HAP-1 (cell line): ENCODE measurements around the gene NAALADL2.
"Not testable (repeated sequence)": the region's sequence is repeated elsewhere in the genome, so short reads cannot be mapped to it uniquely, and the experiment has no call there.

Source experiments
- DNase-seq, 2 experiments: peaks; one replicate each; pipeline ENCODE4 v3.0.0-alpha.2; 2016 to 2020; ENCODE audit warnings: low spot score in 2 of 2
- H3K27me3 ChIP-seq: fragments of 250-450 bp; sonication (Bioruptor Pico); 2 replicates; pipeline ENCODE4 v1.5.1; 2020; ENCODE audit warnings: low read depth, mild to moderate bottlenecking, moderate library complexity
- H3K36me3 ChIP-seq: fragments of 250-450 bp; sonication (Bioruptor Pico); replicated peaks from 2 replicates; pipeline ENCODE4 v1.5.1; 2020; ENCODE audit warnings: mild to moderate bottlenecking
- H3K4me1 ChIP-seq: fragments of 250-450 bp; sonication (Bioruptor Pico); 2 replicates; pipeline ENCODE4 v1.5.1; 2020; ENCODE audit warnings: mild to moderate bottlenecking
- H3K4me3 ChIP-seq: fragments of 250-450 bp; sonication (Bioruptor Pico); 2 replicates; pipeline ENCODE4 v1.5.1; 2020; ENCODE audit warnings: mild to moderate bottlenecking, moderate library complexity
- H3K9me3 ChIP-seq: fragments of 250-450 bp; sonication (Bioruptor Pico); 2 replicates; pipeline ENCODE4 v1.5.1; 2020; ENCODE audit warnings: mild to moderate bottlenecking, moderate library complexity
- in situ Hi-C: fragments of 300-500 bp; cut with MboI; formaldehyde crosslinking; loops from 3 replicates; pipeline ENCODE4 v1.14.3; 2020; ENCODE audit warnings: low sequenced_read_pairs, inconsistent platforms, mixed read lengths

Gene NAALADL2

DNA sequence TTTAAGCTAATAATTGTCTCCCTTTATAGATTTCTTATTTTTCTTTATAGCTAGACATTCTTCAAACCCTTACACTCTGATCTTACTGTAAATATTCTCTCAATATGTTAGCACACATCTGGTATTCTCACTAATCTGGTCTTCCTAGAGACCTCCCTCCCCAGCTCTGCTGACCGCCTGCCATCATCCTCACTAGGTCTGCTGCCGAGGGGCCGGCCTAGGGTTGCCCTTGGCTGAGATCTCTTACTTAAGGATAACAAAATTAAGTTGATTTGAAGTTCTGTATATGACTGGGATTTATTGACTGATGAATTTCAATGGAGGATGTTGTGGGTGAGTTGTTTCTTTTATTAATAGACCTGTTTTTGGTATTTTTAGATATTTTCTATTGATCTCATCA lies 586.6 kb downstream of the NAALADL2 start:
- Histone ChIP-seq H3K4me3 (no peak overlapping the region), H3K4me1 (no peaks in the 10 kb centered on the region), H3K9me3 (no peaks in the 10 kb centered on the region), H3K27me3 (no peaks in the 10 kb centered on the region), H3K36me3 (no peaks in the 10 kb centered on the region)
- DNase-seq = no peak
- in situ Hi-C loops = no loop called here

DNA sequence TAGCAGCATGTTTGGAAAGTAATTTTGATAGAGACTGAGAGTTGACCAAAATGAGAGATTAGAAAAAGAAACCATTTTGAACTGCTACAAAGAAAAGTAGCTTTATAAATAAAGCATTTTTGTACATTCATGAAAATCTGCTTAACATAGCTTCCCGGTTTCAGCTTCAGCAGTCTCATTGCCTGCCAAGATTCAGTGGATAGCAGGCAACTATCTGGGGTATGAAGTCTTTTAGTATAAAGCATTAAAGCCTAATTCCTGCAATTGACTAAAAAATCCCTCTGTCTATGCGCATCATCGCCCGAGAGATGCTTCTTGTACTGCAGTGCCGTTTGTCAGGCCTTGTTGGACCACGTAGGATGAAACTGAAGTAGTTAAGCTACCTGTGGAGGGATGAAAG lies 588.4 kb downstream of the NAALADL2 start:
- Histone ChIP-seq H3K27me3 (no peaks in the 10 kb centered on the region), H3K9me3 (no peaks in the 10 kb centered on the region), H3K4me3 (no peak overlapping the region), H3K4me1 (no peaks in the 10 kb centered on the region), H3K36me3 (no peaks in the 10 kb centered on the region)
- in situ Hi-C loops = no loop called here
- DNase-seq = no peak

DNA sequence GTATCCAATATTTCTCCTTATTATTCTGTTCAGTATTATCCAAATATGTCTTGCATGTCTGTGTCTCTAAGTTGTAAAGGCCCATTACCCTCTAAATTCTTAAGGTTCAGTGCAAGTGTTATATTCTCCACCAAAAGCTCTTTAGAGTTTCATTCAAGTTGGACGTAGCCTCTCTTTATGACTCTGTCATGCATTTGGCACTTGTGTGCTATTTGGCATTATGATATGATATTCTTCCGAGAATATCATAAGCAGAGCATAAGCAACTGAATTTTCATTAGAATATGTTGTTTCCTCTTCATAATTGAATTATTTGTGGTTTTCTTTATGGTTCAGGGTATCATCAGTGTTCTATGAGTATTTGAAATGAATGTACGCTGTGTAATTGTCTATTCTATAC lies 594.2 kb downstream of the NAALADL2 start:
- in situ Hi-C loops = no loop called here
- Histone ChIP-seq H3K4me3 (no peak overlapping the region), H3K4me1 (no peaks in the 10 kb centered on the region), H3K27me3 (no peaks in the 10 kb centered on the region), H3K36me3 (no peaks in the 10 kb centered on the region), H3K9me3 (no peaks in the 10 kb centered on the region)
- DNase-seq = no peak

DNA sequence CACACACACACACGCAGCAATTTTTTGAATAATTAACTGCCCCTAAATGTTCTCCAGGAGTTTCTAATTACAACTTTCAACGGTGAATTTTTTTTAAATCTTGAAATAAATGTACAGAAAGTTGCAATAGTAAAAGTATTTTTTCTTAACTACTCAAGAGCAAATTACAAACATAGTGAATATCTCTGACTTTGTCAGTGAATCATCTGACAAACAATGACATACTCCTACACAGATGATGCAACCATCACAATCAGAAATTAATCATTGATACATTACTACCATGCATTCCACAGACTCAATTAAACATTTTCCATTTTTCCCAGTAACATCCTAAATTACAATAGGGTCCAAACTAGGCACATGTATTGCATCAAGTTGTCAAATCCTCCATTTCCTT lies 597.3 kb downstream of the NAALADL2 start:
- in situ Hi-C loops = no loop called here
- Histone ChIP-seq H3K27me3 (no peaks in the 10 kb centered on the region), H3K4me1 (no peaks in the 10 kb centered on the region), H3K36me3 (no peaks in the 10 kb centered on the region), H3K4me3 (no peak overlapping the region), H3K9me3 (no peaks in the 10 kb centered on the region; the same call in 1 of the 2 replicates)
- DNase-seq = no peak

DNA sequence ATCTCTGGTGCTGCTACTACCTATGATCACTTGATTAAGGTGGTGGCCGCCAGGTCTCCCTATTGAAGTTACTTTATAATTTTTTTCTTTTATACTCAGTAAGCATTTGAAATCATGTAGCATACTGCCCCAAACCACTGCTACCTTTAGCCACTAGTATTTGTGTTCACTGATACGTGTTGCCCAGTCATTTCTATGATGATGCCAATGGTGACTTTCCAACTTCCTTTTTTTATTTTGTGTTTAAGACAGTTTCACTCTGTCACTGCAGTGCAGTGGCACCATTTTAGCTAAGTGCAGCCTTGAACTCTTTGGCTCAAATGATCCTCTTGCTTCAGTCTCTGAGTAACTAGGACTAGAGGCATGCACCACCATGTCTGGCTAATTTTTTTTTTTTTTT lies 598.2 kb downstream of the NAALADL2 start:
- no peaks in the 10 kb centered on the region for H3K4me1 ChIP-seq
- no peaks in the 10 kb centered on the region; the same call in 1 of the 2 replicates for H3K9me3 ChIP-seq
- DNase-seq = no peak
- no peaks in the 10 kb centered on the region for H3K36me3 ChIP-seq
- in situ Hi-C loops = no loop called here
- no peak overlapping the region for H3K4me3 ChIP-seq
- no peaks in the 10 kb centered on the region for H3K27me3 ChIP-seq

DNA sequence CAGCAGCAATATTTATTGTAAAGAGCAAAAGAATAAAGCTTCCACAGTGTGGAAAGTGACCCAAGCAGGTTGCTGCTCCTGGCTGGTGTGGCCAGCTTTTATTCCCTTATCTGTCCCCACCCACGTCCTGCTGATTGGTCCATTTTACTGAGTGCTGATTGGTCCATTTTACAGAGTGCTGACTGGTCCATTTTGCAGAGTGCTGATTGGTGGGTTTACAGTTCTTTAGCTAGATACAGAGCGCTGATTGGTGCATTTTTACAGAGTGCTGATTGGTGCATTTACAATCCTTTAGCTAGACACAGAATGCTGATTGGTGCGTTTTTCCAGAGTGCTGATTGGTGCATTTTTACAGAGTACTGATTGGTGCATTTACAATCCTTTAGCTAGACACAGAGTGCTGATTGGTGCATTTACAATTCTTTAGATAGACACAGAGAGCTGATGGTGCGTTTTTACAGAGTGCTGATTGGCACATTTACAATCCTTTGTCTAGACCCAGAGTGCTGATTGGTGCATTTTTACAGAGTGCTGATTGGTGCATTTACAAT lies 601.8 kb downstream of the NAALADL2 start:
- in situ Hi-C loops, H3K4me3 ChIP-seq, H3K36me3 ChIP-seq, H3K9me3 ChIP-seq, H3K4me1 ChIP-seq, DNase-seq, H3K27me3 ChIP-seq: not testable (repeated sequence)

DNA sequence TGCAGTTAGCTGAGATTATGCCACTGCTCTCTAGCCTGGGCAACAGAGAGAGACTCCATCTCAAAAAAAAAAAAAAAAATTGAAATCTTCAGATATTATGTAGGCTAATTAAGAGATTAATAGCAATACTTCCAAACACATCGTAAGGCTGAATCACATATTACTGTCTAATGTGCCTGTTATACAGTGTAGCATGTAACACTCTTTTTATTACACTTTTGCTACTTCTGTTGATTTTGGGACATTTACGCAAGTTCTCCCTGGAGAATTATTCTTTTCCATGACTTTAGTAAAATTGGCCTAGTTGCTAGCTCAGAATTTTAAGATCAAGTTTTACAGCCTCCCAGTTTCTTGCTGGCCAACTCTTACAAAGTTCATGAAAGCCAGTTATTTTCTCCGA lies 605.2 kb downstream of the NAALADL2 start:
- Histone ChIP-seq H3K36me3 (no peaks in the 10 kb centered on the region), H3K4me1 (no peaks in the 10 kb centered on the region), H3K27me3 (no peaks in the 10 kb centered on the region), H3K9me3 (no peaks in the 10 kb centered on the region; the same call in 1 of the 2 replicates), H3K4me3 (no peak overlapping the region)
- in situ Hi-C loops = no loop called here
- DNase-seq = no peak

DNA sequence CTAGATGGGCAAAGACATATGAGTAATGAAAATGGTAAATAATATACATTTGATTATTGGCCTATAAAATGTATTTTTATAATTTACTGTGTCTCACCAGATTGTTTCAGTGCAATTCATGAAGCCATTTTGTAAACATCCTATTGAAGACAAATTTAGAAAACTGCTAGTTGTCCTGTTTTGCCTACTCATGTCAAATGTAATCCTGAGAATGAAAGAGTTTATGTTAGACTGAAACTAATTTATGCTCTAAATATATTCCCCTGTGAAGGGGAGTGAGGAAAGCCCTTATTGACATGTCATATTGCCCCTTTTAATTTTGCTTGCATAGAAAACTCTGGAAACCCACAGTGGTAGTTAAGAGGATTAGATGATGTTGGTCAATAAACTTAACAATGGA lies 610.0 kb downstream of the NAALADL2 start:
- Histone ChIP-seq H3K27me3 (no peaks in the 10 kb centered on the region), H3K4me1 (no peaks in the 10 kb centered on the region), H3K36me3 (no peaks in the 10 kb centered on the region), H3K4me3 (no peak overlapping the region), H3K9me3 (no peaks in the 10 kb centered on the region)
- in situ Hi-C loops = no loop called here
- DNase-seq = no peak

DNA sequence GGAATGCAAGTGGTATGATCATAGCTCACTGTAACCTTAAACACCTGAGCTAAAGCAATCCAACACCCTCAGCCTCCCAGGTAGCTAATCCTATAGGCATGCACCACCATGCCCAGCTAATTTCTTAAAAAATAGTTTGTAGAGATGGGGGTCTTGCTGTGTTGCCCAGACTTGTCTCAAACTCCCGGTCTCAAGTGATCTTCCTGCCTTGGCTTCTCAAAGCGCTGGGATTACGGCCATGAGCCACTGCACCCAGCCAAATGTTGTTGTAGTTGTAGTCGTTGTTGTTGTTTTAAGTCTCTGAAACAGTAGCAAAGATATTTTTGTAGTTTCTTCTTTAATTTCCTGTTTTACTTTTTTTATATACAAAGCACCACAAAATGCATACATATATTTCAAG lies 616.6 kb downstream of the NAALADL2 start:
- Histone ChIP-seq H3K36me3 (no peaks in the 10 kb centered on the region), H3K4me1 (peaks cover 2% of the 10 kb centered on the region; the same call in 1 of the 2 replicates), H3K27me3 (no peaks in the 10 kb centered on the region), H3K4me3 (no peak overlapping the region), H3K9me3 (no peaks in the 10 kb centered on the region)
- in situ Hi-C loops = no loop called here
- DNase-seq = no peak

DNA sequence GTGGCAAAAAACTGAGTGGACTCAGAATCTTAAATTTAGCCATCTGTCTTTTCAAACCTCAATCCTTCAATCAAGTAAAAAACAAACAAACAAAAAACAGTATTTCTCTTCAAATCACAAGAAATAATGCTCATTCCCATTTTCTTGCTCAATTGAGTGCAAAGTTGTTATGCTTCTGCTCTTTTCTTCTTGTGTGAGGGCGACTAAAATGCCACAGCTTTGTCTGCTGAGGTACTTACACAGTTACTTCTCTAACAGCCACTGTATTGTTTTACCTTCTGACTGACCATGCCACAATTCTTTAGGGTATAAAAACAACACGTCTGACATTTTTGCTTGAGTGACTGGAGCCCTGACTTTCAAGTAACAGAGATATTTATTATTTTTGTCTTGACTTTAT lies 617.4 kb downstream of the NAALADL2 start:
- H3K4me3 ChIP-seq = no peak overlapping the region
- no peaks in the 10 kb centered on the region for H3K27me3 ChIP-seq
- in situ Hi-C loops = no loop called here
- H3K9me3 ChIP-seq = no peaks in the 10 kb centered on the region
- H3K4me1 ChIP-seq = peaks cover 2% of the 10 kb centered on the region; the same call in 1 of the 2 replicates
- DNase-seq = no peak
- no peaks in the 10 kb centered on the region for H3K36me3 ChIP-seq

DNA sequence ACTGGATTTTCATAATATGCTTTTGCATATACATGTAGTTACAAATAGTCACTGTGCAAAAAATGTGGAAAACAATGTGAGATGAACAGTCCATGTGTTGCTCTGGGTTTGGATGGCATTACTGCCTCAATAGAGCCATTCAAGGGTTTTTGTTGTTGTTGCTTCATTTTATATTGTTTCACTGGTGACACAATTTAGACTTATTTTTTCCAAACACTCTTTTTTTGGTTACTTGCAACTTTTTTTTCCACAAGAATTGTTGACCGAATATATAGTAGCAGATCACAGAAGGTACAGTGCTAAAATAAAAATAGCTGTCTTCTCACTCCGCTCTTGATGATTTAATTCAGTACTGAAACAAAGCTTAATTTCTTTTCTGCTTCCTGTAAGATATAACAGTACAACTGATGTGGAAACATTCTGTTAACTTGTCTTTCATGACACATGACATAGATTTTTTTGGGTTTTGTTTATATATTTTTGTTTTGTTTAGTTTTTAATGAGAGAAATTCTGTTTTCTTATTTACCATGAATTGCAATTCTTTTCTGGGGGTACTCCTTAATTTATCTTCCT lies 618.6 kb downstream of the NAALADL2 start:
- no peaks in the 10 kb centered on the region for H3K9me3 ChIP-seq
- no peaks in the 10 kb centered on the region for H3K27me3 ChIP-seq
- H3K4me1 ChIP-seq = peaks cover 2% of the 10 kb centered on the region; the same call in 1 of the 2 replicates
- in situ Hi-C loops = no loop called here
- no peaks in the 10 kb centered on the region for H3K36me3 ChIP-seq
- no peak for DNase-seq
- H3K4me3 ChIP-seq = no peak overlapping the region

DNA sequence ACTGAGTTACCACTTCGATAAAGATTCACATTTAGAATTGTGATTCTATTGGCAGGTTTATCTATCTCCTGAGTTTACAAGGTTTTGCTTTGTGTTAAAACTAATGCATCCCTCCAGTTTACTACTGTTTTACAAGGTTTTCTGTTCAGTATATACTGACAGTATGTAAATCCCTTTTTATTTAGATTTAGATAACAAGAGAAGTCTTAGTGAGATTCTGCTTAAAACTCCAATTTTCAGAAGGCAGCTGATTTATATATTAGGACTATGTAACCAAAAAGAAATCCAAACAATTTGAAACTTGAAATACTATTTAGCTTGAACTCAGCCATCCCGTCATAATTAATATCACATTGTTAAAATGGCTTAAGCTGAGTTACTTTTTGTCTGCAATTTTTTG lies 619.2 kb downstream of the NAALADL2 start:
- H3K9me3 ChIP-seq = no peaks in the 10 kb centered on the region
- peaks cover 2% of the 10 kb centered on the region; the same call in 1 of the 2 replicates for H3K4me1 ChIP-seq
- H3K4me3 ChIP-seq = no peak overlapping the region
- no peaks in the 10 kb centered on the region for H3K27me3 ChIP-seq
- no peak for DNase-seq
- H3K36me3 ChIP-seq = no peaks in the 10 kb centered on the region
- in situ Hi-C loops = no loop called here

DNA sequence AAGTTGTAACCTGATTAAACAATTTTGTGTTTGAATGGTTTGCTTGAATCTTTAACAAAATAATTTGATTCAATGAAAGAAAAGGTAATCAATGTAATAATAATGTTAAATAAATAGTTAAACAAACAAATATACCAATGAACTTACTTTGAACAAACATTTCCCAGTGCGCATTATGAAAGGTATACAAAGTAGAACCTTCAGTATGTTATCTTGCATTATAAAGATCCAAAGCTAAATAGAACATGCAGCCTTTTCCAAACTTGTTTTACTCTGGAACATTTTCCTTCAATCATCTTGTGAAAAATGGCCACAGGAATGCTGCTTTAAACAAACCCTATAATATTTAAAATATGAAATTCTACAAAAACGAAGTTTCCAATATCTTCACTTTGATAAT lies 620.0 kb downstream of the NAALADL2 start:
- Histone ChIP-seq H3K27me3 (no peaks in the 10 kb centered on the region), H3K4me3 (no peak overlapping the region), H3K9me3 (no peaks in the 10 kb centered on the region), H3K4me1 (peaks cover 2% of the 10 kb centered on the region; the same call in 1 of the 2 replicates), H3K36me3 (no peaks in the 10 kb centered on the region)
- DNase-seq = no peak
- in situ Hi-C loops = no loop called here

DNA sequence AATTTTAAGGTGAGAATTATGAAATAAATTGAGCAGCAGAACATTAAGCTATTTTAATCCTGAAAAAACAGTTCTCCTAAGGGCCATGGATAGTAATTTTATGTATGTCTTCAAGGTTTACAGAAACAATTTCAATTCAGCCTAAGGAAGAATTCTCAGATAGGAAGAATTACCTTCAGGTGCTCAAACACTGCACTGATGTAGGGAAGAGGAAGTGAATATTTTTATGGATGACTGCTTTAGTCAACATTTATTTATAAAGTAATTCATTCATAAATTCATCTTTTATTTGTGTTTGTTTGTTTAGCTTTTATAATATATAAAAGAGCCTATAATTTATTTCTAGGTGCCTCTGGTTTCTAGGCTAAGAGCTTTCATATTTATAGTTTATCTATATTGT lies 620.7 kb downstream of the NAALADL2 start:
- Histone ChIP-seq H3K36me3 (no peaks in the 10 kb centered on the region), H3K4me3 (no peak overlapping the region), H3K27me3 (no peaks in the 10 kb centered on the region), H3K4me1 (peaks cover 2% of the 10 kb centered on the region; the same call in 1 of the 2 replicates), H3K9me3 (no peaks in the 10 kb centered on the region)
- in situ Hi-C loops = no loop called here
- DNase-seq = no peak

DNA sequence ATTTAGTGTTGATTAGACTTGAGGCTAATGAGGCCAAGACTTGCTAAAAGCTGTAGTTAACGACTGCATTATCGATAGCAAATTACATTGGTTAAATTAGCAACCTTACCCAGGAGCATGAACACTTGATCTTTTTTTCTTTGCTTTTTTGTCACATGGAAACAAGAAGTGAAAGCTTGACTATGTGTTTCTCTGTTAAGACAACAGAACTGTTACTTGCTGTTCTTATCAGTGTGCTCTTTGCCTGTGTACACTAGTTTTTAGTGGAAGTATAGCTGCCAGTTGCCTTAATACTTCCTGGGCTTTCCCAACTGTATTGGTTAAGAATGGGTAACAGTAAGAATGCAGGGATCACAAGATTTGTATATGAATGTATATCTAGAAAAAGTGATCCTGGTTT lies 625.5 kb downstream of the NAALADL2 start:
- Histone ChIP-seq H3K4me3 (no peak overlapping the region), H3K27me3 (no peaks in the 10 kb centered on the region), H3K9me3 (no peaks in the 10 kb centered on the region), H3K36me3 (no peaks in the 10 kb centered on the region), H3K4me1 (peaks cover 7% of the 10 kb centered on the region; the same call in 1 of the 2 replicates)
- no peak for DNase-seq
- in situ Hi-C loops = no loop called here
